Hematopoietic multipotent progenitor cell treated with erythropoietin and hydrocortisone succinate and interleukin-3 and kit ligand, for 4 days (in vitro differentiated cells): Measurements from ENCODE around the gene SFRP4.
"Not testable (repeated sequence)": the region's sequence is repeated elsewhere in the genome, so short reads cannot be mapped to it uniquely, and the experiment has no call there.

Source experiments
- DNase-seq: peaks from one replicate; pipeline ENCODE4 v3.0.0-alpha.2; 2015

Gene SFRP4

DNA sequence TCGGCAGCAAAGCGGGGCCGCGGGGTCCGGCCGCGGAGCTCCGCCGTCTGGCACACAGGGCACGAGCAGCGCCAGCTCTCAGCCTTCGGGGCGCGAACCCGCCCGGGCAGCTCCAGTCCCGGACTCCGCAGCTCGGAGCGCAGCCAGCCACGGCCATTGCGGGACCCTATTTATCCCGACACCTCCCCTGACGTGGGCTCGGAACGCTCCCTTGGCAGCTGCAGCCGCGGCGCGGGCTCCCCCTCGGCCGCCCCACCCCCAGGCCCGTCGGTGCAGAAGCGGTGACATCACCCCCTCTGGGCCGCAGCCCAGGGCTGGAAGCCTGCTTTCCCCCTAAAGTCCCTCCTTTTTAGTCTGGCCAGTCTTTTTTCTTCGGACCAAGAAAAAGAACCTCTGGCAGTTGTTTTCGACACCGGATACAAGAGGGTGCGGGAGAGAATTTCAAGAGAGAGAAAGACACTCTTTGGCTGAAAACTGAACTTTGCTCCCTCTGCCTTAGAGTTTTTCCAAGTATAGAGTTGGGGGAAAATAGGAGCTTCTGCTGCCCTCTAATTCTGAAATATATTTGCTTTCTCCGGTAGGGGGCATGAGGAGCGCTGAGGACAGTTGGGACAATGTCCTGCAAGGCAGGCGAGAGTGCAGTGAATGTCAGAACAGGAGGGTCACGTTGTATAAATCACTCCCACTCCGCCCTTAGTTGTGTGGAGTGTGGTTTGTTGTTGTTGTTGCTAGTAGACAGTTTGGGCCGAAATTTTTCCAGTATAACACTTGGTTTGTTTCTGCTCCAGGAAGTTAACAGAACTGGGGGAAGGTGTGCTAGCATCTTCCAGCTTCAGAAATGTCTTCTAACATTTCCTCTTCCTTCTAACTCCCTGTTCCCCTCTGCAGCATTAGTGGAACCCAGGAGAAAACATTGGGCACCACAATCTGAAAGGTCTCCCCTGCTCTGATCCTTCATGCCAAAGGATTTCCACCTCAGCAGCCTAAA, at the start of gene SFRP4:
Gene SFRP4, minus strand, starts transcription at position 145 of the 988 bp plus-strand sequence. CDS start 280 bp downstream, outside the sequence.
- peak; percentile 87 for DNase-seq

DNA sequence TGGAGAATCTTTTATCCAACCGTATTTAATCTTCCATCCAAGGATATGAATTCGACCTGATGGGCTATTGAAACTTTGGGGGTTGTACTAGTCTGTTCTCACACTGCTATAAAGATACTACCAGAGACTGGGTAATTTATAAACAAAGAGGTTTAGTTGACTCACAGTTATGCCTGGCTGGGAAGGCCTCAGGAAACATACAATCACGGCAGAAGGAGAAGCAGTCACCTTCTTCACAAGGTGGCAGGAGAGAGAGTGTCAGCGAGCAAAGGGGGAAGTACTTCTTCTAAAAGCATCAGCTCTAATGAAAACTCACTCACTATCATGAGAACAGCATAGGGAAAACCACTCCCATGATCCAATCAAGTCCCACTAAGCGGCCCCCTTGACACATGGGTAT, 47.6 kb upstream of the SFRP4 start:
- DNase-seq = no peak

DNA sequence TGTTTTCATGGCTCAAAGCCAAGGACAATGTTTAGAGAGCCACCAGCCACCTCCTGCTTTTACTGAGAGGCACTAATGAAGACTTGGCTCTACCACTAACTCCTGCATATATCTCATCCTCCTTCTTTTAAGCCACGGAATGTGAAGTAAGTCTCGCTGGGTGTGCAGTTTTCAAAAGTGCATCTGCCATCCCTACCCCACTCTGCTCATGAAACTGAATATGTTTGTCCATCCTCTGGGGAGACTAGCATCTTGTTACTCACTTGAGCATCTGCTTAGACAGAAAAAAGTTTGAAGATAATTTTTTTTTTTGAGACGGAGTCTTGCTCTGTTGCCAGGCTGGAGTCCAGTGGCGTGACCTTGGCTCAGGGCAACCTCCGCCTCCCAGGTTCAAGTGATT, 44.6 kb upstream of the SFRP4 start:
- no peak for DNase-seq

DNA sequence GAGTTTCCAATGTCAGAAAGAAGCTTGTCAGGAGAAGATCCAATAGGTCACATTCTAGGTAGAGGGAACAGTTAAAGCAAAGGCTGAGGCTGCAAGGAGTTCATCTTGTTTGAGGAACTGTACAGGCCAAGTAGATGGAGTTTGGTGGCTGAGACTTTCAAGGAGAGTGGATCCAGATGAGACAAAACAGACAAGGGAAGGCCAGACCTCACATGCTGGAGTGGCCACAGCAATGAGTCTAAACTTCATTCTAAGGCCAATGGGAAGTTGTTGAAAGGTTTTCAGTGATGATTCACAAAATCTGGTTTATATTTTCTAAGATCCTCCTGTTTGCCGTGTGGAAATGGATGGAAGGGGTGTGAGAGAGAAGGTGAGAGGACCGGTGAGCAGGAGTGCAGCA, 43.9 kb upstream of the SFRP4 start:
- DNase-seq = no peak

DNA sequence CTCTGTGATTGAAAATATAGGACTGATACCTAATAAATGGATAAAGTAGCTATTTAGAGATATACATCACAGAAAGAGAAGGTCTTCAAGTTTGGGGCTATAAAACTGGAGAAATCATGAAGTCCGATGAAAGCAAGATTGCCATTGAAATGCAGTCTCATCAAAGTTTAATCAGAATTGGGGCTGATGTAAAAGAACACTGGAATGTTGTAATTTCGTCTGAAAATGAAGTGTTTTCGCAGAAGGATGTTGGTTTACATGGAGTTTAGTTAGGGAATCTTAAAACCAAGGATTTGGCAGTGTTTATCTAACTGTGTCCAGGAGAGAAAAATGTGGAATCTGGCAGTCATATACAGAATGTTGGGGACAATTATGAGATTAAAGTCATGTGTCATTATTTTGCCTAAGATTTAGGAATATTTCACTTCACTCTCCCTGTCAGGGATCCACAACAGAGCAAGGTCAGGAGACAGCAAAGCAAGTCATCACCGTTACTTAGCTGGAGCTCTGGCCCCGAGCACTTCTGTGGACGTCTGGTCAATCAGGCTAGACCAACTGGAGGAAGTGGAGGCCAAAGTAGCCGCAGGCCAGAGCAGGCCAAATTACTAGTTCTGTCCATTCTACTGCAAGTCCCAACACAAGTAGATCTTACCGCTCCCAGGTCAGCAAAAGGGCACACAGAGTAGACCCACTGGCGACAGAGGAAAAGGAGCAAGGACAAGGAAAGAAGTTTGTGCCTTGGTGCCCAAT, 40.8 kb upstream of the SFRP4 start:
- DNase-seq = no peak

DNA sequence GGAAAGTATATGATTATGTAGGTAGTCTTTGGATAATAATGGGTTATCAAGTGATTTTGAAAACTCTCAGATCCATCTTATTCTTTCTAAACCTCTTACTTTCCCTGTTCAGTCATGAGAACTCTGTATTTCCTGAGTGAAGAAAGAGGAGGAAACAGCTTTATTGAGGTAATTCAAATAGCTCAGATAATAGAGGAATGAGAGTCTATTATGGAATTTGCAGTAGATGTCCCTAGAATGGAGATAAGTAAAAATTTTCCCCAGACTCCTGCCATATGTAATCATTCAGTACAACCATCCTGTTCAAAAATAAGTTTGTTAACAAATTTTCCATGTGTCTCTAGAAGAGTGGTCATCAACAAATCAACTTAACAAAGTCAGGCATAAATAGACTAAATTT, 40.2 kb upstream of the SFRP4 start:
- DNase-seq = no peak

DNA sequence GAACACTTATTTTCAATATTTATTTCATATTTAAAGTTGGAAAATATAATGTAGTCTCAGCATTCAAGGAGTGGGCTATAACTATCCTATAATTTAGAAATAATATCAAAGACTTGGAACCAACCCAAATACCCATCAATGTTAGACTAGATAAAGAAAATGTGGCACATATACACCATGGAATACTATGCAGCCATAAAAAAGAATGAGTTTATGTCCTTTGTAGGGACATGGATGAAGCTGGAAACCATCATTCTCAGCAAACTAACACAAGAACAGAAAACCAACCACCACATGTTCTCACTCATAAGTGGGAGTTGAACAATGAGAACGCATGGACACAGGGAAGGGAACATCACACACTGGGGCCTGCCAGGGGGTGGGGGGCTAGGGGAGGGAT, 37.6 kb upstream of the SFRP4 start:
- DNase-seq = not testable (repeated sequence)

DNA sequence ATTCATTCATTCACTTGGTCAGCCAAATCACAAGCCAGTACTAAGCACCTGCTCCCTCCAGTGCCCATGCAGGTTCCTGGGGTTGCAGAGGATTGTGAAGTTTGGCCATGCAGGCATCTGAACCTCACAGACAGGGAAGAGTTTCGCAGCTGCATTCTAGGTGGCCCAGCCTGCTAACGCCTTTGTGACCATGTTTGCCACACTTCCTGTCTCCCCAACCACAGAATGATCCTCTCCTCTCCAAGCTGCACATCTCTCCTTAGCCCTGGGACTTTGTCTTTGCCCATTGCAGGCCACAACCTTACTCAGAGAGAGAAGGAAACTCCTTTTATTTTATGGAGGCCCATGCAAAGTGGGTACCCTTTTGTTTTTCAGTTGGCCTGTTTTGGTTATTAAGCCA, 35.6 kb upstream of the SFRP4 start:
- DNase-seq = peak; percentile 72

DNA sequence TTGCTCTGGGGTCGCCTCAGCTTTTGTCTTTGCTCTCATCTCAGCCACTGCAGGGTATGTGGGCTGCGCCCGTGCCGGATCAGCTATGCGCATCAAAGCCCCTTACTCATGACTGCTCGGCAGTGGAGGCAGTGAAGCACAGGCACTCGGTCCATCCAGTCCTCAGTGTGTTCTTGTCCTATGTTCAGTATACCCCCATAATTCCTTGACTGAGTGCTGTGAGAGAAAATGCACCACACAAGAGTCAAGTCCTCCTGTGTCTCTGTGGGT, 31.3 kb upstream of the SFRP4 start:
- no peak for DNase-seq

DNA sequence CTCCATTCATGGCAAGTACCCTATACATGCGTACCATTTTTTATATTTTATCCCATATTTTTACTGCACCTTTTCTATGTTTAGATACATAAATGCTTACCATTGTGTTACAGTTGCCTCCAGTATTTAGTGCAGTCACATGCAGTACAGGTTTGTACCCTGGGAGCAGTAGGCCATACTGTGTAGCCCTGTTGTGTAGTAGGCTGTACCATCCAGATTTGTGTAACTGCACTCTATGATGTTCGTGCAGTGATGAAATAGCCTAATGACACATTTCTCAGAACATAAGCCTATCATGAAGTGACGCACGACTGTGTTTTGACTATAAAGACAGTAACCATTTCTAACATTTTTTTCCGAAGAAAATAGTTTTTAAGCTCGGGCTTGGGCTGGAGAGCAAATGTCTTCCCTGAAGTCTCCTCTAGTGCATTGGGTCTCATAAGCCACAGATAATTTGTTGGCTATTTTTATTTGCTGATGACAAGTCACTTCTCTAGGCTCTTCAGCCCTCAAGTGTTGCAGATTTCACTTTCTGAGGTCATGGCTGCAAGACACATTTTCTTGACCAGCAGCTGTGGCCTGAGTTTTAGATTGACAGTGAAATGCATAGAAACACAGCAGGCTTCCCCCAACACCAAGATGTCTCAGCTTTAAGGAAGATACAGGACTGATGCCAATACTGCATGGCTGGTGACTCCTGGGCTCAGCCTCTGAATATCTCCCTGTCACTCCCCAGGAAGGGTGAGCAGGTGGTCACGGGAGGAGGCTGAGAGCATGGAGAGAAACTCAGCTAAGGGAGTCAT, 30.7 kb upstream of the SFRP4 start:
- DNase-seq = no peak

DNA sequence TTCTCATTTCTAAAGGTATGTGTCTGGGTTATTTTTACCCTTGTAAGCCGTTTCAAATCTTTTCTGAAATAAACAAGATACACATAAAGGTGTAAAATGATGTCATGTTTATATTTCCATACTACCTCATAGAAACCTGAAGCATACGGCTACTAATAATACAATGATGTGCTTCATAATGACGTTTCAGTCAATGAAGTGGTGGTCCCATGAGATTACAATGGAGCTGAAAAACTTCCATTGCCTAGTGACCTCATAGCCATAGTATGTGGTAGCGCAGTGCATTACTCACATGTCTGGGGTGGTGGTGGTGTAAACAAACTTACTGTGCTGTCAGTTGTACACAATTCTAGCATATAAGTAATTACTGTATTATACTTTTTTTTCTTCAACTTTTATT, 28.7 kb upstream of the SFRP4 start:
- DNase-seq = no peak

DNA sequence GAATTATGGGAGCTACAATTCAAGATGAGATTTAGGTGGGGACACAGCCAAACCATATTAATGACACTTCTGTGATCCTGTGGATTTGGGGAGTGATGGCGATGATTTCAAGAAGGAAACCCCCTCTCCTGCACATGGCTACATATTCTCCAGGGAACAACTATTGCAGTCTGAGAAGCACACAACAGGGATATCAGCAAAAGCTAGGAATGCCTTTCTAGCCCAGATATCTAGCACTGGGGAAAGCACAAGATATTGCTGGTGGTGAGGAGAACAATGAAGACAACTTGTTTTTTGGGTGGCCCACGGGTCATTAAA, 28.1 kb upstream of the SFRP4 start:
- no peak for DNase-seq

DNA sequence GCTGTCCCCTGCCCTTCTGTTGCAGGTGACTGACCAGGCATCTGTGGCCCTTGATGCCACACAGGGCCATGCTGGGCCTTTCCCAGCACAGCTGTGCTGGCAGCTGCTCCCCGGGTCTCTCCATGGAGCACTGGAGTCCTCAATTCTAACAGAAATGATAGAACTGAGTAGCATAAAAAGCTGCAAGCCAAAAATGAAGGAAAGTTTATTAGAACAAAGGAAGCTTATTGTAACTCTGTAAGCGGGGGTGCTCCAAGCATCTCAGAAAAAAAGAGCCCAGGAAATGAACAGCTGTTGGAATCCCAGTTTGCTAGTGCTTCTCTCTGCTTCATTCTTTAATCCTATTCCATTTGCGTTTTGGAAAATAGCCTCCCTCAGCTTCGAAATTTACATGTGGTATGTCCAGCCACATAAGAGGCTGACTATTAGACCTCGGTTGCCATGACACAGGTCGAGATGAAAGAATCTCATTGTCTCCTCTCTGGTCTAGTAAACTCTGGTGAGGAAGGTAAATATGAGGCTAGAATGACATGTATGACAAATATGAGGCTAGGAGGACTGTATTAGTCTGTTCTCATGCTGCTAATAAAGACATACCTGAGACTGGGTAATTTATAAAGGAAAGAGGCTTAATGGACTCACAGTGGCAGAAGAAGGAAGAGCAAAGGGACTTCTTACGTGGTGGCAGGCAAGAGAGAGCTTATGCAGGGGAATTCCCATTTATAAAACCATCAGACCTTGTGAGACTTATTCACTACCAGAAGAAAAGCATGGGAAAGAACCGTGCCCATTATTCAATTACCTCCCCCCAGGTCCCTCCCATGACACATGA, 27.5 kb upstream of the SFRP4 start:
- DNase-seq = no peak

DNA sequence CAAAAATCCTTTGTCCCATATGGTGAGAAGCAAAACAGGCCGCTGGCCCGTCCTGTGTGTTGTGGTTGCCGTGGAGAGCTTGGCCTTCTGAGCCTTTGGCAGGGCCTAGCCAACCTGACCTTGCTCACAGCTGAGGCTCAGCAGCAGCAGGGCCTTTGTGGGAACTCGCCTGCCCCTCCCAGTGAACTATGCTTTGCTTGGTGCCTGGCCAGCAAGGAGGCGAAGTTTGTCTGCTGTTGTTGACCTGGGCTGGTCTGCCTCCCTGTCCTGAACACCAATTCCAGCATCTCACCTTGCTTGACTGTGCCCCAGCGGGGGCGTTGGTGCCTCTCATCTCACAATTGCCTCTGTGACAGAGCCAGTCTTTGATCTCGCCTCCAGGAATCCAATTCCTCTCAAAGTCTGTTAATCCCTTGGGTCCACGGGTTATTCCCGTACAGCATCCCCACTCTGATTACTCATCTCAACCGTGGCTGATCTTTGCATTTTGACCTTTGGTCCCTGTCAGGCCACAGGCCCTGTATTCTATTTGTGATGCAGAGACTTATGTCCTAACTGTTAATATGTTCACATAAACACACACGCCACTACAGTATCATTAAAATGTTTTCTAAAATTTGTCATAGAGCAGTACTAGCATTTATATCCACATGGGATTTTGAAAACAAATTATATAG, 26.5 kb upstream of the SFRP4 start:
- DNase-seq = no peak

DNA sequence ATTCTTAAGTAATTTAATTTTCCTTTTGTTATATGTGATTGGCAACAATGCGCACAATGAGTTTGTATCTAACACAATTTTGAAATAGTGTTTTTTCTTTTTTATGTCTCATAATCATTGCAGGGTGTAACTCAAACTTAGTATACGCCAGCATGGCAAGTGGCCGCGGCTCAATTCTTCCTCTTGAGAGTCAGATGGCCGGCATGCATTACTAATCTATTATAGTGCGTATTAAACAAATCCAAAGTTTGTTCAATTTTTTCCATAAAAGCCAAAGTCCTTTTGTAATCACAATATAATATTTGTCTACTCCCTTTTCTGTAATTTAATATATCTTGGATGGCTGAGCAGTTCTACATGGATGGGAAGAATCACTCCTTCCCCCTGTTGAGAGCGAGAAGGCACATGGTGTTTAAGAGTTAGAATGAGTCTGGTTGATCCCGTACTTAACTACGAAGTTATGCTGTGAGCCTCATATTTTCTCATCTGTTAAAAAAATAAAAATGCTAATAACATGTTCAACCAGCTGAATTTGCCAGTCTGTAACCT, 16.5 kb upstream of the SFRP4 start:
- no peak for DNase-seq

DNA sequence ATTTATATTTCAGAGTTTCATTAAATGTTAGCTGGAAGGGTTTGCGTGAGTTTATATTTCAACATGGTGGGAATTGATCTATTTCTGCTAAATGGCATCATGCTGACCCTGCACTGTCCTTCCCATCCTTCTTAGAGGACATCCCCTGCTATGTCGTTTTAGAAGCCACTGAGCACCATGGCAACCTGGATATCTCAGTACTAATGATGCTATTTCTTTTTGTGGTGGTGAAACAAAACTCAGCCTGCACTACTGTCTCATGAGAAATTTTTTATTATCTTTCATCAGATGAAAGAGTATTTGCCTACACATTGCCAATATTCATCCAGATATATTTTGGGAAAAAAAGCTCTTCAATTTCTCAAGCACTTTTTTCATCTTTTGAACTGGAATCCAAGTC, 15.9 kb upstream of the SFRP4 start:
- no peak for DNase-seq

DNA sequence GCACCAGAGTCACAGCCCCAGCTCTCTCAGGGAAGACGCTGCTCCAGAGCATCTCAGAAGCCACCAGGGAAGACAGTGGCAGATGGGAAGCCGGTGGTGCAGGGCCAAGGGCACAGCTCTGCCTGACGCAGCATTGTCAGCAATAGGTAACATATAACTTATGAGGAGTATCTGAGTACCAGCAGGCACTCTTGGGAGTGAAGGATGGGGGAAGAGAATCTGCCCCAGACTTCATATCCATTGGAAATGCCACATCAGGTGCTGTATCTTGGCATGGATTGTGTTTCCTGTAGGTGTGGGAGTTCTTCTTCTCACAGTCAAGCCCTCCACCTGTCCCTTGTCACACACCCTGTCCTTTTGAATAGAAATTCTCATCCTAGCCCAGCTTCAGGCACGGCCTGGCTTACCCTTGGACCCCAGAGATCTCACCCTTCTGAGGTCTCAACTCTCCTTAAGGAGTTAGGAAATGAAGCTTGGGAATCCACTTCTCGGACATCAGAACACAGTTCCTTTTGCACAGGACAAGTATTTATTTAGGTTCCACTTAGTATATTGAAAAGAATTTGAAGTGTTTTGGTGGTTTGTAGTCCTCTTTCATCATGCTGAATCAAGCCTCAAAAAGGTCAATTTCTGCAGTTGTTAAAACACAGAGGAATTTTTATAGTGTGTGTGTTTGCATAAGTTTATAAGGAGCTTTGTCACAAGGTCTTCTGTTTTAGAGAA, 13.8 kb upstream of the SFRP4 start:
- DNase-seq = no peak

DNA sequence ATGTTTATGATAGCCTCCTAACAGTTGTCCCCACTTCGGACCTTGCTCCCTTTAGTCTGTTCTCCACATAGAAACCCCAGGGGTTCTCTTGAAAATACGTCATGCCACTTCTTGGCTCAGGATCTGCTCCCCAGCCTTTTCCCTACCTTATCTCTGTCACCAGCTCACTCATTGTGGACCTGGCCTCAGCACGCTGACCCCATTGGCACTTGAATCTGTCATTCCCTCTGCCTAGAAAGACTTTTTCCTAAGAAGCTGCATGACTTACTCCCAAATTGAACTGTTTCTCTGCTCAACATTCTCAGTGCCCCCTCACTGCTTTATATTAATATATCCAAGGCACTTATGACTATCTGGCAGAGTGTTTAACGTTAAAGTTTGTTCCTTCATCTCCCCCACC, 12.3 kb upstream of the SFRP4 start:
- no peak for DNase-seq

DNA sequence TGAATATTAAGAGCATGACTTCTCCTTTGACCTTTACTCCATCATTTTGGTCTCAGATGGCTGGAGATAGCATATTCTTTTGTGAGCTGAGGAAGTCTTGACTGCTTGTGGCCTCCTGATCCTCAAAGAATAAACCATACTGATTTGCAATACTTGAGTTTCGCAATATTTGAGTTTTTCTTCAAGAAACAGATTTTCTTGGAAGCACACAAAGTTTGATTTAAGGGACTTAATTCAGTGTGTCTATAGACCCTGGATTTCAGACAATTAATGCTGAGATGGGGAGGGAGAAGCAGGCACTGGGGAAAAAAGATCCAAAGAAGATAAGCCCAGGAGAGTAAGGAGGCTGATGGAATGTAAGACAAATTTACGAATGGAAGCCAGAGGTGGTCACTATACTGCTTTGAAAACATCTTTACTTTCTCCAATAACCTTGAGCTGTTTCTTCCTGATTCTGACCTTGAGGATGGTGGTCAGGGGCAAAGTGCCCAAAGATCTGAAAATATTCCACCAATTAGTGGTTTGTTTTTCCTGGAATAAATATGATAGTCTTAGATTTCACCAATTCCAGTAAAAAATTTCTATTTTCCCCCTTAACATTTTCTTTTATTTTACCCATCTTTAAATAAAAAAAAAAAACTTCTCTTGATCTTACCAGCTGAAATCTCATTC, 11.3 kb upstream of the SFRP4 start:
- DNase-seq = peak; percentile 43

DNA sequence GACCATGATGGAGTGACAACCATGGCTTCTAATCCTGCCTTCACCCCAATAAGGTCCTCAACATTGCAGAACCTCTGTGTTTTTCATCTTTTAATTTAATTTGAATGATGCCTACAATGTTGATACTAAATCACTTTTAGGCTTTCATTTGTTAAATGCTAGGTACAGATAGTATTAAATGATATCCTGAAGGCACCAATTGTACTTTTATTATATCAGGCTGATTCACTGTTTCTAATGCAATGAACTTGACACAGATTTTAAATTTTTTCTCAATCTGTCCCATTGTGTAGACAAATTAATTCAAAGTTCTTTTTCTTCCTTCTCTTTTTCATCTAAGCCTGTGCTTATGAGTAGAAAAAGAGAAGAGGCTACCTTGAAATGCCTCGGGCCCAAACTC, 9.0 kb upstream of the SFRP4 start:
- DNase-seq = no peak
